DMS153 (cell line): Measurements from ENCODE around the gene PTPRN.
"Not testable (repeated sequence)": the region's sequence is repeated elsewhere in the genome, so short reads cannot be mapped to it uniquely, and the experiment has no call there.

Experiments used
- DNase-seq: peaks from one replicate; lab custom pipeline; 2025; lab: John Stamatoyannopoulos, UW

The PTPRN gene

DNA sequence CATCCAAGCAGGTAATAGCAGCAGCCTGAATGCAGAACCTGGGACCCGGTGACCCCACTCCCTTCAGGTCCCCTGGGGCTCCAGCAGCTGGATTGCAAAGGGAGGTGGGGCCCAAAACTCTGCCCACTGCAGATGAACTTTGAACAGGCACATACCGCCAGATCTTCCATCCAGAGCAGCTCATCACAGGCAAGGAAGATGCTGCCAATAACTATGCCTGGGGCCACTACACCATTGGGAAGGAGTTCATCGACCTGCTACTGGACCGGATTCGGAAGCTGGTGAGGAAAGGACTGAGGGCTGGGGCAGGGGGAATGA, 39.2 kb downstream of the PTPRN start:
- DNase-seq: no peak

DNA sequence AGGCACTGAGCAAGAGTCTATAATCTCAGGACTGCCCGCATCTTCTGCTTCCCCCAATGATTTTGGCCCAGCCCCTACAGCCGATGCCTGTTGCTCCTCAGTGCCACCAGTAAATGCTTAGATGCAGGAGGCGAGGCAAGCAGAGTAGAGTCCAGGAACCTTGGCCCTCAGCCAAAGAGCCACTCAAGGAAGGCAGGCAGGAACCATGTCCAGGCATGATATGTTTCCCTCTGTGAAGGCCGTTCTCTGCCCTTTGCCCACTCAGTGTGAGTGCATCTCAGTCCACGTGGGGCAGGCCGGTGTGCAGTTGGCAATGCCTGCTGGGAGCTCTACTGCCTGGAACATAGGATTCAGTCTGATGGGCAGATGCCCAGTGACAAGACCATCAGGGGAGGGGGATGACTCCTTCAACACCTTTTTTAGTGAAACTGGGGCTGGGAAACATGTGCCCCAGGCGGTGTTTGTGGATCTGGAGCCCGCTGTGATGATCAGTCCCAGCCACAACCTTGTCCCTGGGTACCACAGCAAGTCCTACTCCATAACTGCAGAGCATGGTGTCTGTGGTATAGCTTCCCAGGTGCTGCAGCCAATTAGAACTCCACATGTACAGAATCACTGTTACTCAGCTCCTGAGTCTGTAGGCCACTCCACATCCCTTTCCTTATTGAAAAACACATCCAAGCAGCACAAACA, 39.7 kb downstream of the PTPRN start:
- DNase-seq: peak; percentile 53

DNA sequence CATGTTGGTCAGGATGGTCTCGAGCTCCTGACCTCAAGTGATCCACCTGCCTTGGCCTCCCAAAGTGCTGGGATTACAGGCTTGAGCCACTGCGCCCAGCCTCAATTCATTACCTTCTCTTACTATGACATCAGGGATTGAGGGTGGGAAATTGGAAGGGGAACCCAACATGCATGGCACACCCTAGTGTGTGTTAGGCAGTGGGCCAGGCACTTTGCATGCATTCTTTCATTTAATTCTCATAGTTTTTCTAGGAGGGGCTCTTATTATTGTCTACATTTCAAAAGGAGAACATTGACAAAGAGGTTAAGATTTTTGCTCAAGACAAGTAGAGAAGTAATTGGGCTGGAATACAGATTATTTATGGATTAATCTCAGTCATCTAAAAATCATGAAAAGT, 40.9 kb downstream of the PTPRN start:
- no peak for DNase-seq

DNA sequence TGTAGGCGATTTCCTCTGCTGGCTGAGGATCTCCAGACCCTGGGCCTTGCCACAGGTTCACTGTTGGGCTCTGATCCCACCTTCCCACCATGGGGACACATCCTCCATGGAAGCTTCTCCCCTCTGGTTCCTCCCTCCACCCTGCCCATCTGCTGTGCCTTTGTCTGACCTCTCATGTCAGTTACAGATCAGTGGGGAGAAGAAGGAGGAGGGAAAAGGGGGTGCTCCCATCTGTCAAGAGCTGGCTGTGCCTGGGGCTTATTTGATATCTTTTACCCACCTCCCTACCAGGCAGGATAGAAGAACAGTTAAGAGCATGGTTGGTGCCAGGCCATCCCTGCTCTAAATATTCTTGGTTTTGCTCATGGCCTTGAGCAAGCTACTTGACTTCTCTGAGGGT, 42.3 kb downstream of the PTPRN start:
- DNase-seq: no peak

DNA sequence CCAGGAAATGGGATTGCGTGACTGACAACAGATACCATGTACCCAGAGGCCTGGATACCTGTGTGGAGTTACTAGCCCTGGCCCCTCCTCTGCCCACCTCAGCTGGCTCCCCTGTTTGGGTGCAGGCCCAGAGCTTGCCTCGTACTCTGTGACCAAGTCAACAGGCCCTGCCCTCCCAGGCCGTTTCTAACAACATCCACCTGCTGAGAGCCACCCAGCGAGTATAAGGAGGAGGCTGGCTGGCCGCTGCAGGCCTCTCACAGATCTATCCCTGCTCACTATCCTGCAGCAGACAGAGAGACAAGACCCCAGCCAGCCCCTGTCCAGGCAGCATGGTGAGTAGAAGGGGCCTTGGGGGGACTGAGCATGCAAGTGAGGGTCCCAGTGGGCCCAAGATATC, 43.0 kb downstream of the PTPRN start:
- no peak for DNase-seq

DNA sequence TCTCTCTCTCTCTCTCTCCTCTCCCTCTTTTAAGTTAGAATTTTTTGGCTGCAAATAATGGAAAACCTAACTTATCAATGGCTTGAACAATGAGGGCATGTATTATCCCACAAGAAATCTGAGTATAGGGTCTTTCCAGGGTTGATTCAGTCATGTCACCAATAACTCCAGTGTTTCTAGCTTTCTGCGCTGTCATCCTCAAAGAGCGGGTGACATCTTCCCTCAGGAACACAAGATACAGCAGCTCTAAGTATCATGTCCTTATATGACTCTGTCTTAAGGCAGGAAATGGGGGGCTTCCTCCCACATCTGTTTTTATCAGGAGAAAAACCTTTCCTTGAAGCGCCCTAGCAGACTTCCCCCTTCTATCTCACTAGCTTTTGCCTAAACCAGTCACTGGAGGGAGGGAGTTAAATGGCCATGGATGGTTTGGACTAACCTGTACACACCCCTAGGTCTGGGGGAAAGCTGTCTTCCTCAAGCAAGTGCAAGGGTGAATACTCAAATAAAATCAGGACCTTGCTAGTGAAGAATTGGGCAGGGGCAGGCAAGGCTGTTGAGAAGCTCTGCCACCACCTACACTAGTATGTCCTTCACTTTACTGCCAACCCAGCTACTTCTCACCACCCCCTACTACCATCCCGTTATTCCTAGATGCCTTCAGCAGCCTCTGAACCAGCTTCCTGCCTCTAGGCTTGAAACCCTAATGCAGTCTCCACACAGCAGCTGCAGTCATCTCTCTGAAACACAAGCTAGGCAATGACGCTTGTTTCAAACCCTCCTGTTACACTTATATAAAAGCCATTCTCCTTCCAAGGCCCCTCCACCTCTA, 48.0 kb downstream of the PTPRN start:
- DNase-seq: no peak

DNA sequence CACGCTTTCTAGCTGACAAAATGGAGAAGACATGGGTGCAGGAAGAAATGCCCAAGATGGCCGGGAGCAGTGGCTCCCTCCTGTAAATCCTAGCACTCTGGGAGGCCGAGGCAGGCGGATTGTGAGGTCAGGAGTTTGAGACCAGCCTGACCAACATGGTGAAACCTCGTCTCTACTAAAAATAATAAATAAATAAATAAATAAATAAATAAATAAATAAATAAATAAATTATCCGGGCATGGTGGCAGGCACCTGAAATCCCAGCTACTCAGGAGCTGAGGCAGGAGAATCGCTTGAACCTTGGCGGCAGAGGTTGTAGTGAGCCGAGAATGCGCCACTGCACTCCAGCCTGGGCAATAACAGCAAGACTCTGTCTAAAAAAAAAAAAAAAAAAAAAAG, 50.3 kb downstream of the PTPRN start:
- DNase-seq: not testable (repeated sequence)

DNA sequence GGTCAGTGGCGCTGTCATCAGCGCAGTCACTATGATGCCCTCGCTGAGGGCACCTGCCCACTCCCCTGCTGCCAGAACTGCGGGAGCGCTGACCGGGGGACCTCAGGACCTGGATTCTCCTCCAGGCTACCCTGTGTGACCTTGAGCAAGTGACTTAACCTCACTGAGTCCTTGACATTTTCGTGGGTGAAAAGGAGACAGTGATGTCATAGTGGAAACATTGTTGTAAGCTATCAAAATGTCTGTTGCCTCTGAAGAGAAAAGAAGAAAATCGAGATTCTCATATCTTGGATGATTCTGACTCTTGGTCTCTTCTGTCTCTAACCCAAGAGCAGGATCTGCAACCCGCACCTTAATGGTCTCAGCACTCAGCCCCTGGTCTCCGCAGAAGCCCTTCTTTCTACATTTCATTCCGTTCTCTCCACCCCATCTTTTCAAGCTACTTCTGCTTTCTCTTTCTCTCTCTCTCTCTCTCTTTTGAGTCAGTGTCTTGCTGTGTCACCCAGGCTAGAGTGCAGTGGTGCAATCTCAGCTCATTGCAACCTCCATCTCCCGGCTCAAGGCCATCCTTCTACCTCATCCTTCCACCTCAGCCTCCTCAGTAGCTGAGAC, 54.5 kb downstream of the PTPRN start:
- no peak for DNase-seq

DNA sequence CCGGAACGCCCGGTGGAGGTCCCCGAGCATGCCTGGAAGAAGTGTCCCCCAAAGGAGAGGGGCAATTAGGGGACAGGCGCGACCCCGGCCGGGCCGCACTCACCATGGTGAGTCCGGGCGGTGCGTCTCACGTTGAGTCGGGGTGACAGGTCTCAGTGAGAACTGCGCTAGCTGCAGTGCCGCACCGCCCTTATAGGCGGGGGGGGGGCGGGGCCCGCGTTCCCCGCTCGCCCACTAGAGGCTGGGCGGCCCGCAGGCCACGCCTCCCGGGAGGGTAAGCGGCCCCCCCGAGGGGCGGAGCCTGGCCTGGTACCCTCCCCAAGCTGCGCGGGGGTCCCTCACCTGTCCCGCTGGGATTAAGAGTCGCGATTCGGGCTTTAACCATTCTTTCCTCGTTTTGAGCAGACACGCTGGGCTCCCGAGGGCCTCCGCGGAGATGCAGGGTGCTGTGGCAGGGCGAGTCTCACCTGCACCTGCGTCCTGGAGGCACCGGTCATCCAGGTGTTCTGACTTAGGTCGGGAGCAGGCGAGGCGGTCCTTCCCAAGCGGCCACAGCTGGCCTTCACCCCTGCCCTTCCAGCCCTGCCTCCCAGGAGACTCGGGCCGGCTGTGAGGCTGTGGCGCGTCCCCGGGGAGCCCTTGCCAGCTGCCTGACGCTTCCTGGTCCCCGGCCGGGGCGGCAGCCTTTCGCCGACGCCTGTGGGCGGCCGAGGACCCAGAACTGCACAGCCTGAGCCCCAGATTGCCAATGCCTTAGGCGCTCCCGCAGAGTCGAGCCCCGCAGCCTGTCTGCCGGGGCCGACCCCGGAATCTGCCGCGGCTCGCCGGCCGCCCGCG, 55.2 kb downstream of the PTPRN start, which contains the start of gene TUBA4A:
Gene TUBA4A, minus strand, starts transcription at position 166 of the 837 bp plus-strand sequence. Its CDS starts 60 bp downstream, at position 106.
- peak; percentile 71 for DNase-seq

DNA sequence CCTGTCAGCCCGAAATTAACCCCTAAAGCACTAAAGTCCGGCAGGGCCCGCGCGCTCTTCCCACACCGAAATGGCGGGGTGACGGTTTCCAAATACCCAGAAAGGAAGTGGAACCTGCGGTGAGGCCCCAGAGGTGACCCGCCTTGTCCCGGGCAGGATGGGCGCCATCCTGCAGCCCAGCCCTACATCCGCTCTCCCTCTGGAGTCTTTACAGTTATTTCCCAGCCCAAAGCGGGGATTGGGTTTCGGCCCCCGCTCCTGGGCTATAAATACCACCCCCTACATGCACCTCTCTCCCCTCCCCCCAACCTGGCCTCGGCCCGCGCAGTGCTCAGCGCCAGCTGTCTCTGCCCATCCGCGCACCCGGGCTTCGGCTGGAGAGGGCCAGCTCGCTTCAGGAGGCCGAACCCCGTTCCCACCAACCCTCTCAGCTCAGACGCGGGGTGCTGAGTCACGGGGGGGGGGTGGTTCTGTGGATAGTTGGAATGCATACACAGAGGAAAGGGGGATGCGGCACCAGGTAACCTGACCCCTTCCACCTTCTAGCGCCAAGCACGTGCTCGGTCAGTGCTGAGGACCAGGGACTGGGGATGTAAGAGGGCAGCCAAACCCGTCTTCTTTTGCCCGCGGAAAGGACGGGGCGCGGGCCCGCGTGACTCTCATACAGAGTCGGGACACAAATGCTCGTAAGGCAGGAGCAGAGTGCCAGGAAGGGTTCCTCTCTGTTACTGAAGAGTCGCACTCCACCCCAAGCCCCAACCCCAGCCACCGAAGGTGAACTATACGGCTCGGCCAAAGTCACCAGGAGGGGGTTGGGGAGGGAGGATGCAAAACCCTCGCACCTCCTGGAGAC, 56.1 kb downstream of the PTPRN start, which contains the start of gene TUBA4B:
Gene TUBA4B, plus strand, starts transcription at position 344 of the 853 bp plus-strand sequence. Its CDS starts 165 bp downstream, at position 509.
- no peak for DNase-seq

DNA sequence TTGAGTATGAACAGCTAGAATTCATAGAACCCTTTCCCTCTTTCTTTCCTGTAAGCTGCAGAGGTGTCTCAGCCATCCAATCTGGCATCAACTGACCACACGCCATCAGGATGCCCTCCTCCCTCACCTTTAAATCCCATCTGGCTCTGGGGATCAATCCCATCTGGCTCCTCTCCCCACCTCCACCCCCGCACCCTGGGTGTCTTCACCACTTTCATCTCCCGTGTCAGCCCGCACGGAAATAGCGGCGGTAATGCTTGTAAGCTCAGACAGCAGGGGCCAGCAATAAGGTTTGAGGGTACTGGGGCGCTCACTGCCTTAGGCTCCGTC, 56.7 kb downstream of the PTPRN start:
- peak; percentile 6 for DNase-seq

DNA sequence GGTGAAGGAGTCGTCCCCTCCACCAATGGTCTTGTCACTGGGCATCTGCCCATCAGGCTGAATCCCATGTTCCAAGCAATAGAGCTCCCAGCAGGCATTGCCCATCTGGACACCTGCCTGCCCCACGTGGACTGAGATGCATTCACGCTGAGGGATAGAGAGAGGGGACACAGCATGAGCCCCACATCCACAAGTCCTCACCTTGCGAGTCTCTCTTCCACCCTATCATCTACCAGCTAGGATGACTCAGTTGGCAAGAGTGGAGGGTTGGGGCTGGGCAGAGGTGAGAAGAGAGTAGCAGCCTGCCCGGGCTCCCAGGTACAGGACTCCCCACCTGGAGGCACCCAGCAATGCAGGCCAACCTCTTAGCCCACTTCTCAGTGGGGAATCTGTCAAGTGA, 57.1 kb downstream of the PTPRN start:
- DNase-seq: no peak

DNA sequence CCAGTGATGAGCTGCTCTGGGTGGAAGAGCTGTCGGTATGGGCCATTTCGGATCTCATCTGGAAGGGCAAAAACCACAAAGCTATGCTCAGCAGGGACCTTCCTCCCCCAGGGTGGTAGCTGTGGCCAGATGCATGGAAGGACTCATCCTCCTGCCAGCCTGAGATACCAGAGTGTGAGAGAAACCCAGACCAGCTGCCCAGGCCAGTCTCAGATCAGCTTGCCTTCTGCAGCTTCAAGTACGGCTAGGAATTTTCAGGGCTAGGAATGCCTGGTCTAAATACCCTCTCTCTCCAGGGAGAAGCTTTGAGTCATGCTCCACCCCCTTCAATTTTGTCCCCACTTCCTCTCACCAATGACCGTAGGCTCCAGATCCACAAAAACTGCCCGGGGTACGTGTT, 57.5 kb downstream of the PTPRN start:
- DNase-seq: no peak

DNA sequence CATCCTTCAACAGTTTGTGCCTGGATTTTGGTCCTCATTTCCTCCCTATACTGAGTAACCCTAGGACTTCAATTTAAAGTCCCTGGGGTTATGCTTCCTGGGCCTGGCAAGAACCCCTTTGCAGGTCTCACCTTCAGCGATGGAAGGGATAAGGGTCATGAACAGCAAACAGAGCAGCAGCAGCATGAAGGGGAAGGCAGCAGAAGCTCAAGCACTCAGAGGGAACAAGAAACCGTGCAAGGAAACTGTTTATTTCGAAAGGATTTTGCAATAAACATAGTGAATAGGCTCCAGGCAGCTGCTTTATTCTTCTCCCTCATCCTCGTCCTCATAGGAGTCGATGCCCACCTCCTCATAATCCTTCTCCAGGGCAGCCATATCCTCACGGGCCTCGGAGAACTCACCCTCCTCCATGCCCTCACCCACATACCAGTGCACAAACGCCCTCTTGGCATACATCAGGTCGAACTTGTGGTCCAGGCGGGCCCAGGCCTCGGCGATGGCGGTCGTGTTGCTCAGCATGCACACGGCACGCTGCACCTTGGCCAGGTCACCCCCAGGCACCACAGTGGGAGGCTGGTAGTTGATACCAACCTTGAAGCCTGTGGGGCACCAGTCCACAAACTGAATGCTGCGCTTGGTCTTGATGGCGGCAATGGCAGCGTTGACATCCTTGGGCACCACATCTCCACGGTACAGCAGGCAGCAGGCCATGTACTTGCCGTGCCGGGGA, 59.0 kb downstream of the PTPRN start:
- no peak for DNase-seq

DNA sequence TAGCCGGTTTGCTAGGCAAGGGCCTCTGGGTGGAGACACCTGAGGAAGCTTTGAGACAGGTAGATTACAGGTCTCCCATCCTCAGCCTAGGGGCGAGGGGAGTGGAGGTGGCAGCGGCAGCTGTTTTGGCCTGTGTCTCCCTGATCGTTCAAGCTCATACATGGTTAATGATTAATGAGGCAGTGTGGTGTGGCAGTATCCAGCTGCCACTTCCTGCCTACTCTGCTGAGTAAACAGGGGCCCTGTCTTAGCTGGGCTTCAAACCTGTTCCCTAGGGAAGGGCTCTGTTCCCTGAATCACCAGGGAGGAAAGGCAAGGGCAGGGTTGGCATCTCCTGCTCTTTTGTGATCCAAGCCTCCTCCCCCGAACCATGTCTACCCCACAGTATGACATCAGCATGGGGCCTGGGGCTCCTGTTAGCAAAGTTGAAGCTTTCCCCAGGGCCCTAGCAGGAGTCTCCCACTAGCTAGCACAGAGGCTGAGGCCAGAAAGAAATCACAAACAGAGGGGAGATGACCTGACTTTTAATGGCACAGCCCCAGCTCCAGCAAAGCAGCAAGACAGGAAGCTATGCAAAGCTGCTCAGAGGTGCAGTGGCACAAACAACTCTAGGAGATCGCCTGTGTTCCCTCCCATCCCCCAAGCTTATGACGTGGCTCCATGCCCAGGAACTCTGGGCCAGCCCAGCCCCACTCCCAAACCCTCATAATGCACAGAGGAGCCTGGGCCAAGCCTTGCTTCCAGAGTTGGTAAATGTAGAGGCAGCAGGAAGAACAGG, 59.8 kb downstream of the PTPRN start:
- peak; percentile 98 for DNase-seq

DNA sequence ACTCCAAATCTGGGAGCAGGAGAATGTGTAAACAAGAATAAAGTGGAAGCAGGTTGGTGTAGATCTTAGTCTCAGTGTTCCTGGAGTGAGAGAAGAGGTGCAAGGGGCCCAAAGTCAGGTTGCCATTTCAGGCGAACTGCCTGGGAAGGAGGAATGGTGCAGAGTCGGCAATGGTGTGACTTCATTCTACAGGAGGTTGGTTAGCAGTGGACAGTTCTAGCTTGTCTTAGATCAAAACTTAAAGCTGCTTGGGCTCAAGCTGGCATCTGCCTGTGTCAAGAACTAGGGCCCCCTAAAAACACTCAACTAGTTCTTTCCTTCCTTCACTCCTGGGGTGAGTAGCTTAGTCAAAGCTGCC, 60.4 kb downstream of the PTPRN start:
- DNase-seq: no peak

DNA sequence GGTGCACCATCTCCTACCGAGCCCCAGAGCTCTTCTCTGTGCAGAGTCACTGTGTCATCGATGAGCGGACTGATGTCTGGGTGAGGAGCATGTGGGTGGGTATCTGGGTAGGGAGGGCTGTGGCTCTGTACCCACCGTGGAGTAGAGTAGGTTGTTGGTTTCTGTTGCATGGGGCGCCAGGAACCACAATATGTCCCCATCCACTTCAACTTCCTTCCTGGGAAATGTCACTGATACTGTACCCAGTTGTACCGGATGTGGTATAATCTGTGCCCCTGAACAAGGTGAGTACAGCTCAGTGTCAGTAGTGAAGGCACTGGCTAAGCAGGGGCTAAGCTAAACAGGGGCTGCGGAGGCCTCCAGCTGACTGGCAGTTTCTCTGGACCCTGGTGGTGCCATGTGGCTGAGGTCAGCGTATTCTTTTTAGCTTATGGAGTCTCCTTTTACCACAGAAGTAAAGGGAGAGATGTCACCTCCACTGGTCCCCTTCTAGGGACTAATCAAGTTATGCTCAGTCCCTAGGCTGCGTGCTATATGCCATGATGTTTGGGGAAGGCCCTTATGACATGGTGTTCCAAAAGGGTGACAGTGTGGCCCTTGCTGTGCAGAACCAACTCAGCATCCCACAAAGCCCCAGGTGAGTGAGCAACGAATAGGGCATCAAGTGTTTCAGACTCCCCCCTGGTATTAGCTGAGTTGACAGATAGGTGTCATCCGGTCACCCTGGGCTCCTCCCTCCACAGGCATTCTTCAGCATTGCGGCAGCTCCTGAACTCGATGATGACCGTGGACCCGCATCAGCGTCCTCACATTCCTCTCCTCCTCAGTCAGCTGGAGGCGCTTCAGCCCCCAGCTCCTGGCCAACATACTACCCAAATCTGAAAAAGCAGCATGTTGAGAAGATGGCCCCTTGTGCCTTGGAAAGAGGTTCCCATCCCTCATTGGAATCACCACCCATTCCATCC, 61.2 kb downstream of the PTPRN start:
- no peak for DNase-seq

DNA sequence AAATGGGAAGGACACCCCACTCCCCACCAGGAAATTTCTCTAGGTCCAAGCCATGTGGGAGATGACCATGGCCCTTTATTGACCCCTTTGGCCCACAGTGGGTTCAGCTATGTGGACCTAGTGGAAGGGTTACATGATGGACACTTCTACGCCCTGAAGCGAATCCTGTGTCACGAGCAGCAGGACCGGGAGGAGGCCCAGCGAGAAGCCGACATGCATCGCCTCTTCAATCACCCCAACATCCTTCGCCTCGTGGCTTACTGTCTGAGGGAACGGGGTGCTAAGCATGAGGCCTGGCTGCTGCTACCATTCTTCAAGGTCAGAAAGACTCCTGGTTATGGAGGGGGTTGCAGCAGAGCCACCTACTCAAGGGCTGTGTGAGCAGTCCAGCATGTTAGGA, 62.6 kb downstream of the PTPRN start:
- no peak for DNase-seq

DNA sequence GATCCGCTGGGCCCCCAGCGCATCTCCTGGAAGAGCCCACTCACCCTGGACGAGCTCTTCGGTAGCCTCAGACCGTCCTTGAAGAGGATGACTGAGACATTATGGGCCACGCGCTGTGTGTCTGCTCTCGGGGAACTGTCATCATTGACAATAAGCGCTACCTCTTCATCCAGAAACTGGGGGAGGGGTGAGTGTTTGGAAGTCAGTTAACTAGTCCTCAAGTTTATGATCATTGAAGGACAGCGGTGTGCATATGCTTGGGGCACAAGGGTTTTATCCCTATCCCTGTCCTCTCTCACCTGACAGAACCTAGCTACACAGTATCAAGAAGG, 63.3 kb downstream of the PTPRN start:
- DNase-seq: no peak
